HepG2 (cell line): ENCODE results near the gene SETD1B. TPM values are rescaled to one million over a fixed set of nuclear protein-coding genes. Genes with fewer than 3 reads are reported as not detected.

Source experiments
- FOXK2 ChIP-seq: fragments of 450-650 bp; IDR thresholded peaks from 2 replicates; pipeline ENCODE4 v1.6.1; 2016
- HDAC6 ChIP-seq: fragments of 200-600 bp; sonication (generic); IDR thresholded peaks from 2 replicates; pipeline ENCODE4 v1.7.0; 2017; ENCODE audit warnings: mild to moderate bottlenecking, antibody characterized with exemption, low read length, low read depth
- PHF5A ChIP-seq: IDR thresholded peaks from one replicate; pipeline ENCODE4 v1.6.1; 2018; ENCODE audit warnings: low read depth, missing genetic modification reagents; ENCODE audit not compliant: unreplicated experiment
- PLRG1 ChIP-seq: fragments of 450-650 bp; conservative IDR thresholded peaks from 2 replicates; pipeline ENCODE4 v1.6.1; 2016
- SIX4 ChIP-seq: sonication (generic); formaldehyde crosslinking; IDR thresholded peaks from 2 replicates; pipeline ENCODE4 v1.4.0; 2020; ENCODE audit warnings: missing genetic modification reagents
- U2AF2 ChIP-seq: fragments of 200-400 bp; formaldehyde crosslinking; IDR thresholded peaks from 2 replicates; pipeline ENCODE4 v1.6.1; 2017; ENCODE audit warnings: low read depth, mild to moderate bottlenecking, low read length
- ZFP1 ChIP-seq: IDR thresholded peaks from 2 replicates; pipeline ENCODE4 v1.6.1; 2016
- ZSCAN21 ChIP-seq: sonication (generic); formaldehyde crosslinking; IDR thresholded peaks from 2 replicates; pipeline ENCODE4 v1.8.0; 2022; ENCODE audit warnings: mild to moderate bottlenecking, missing genetic modification reagents, moderate library complexity, borderline replicate concordance
- polyA plus RNA-seq, 8 experiments: library from polyadenylated mRNA; depleted of rRNA in 3 of 8; stranded (reverse) in 7 of 8; unstranded in 1 of 8; fragments of >200 nt; fragmentation: Illumina TruSeq in 4 of 8; extraction: Trizol in 4 of 8; gene quantifications; 2 replicates each; pipeline versions ENCODE4 v1.2.1 to v1.2.3, GENCODE V29; 2011 to 2016; ENCODE audit warnings: low read depth in 4 of 8, missing spikeins in 1 of 8, mixed read lengths in 1 of 8; ENCODE audit not compliant: insufficient read depth in 1 of 8
- total RNA-seq, 5 experiments: library from RNA; depleted of rRNA; stranded (reverse); fragments of >200 nt; fragmentation: Illumina TruSeq; extraction: Trizol; gene quantifications; 2 replicates each; pipeline ENCODE4 v1.2.3, GENCODE V29; 2016; ENCODE audit warnings: low read depth in 1 of 5
- TF ChIP-seq, protein P1 (sequence below): sonication (generic); formaldehyde crosslinking; IDR thresholded peaks from 2 replicates; pipeline ENCODE4 v1.8.1; 2022; ENCODE audit warnings: mild to moderate bottlenecking, missing genetic modification reagents
- TF ChIP-seq, protein P2 (sequence below): sonication (generic); formaldehyde crosslinking; IDR thresholded peaks from 2 replicates; pipeline ENCODE4 v1.5.0; 2020; ENCODE audit warnings: mild to moderate bottlenecking, missing genetic modification reagents
- TF ChIP-seq, protein P3 (sequence below), 2 experiments: sonication (generic) in 1 of 2; formaldehyde crosslinking in 1 of 2; IDR thresholded peaks; 2 replicates each; pipeline versions ENCODE4 v1.5.1 to v1.6.1; 2011 to 2020; ENCODE audit warnings: borderline replicate concordance in 1 of 2, low read depth in 1 of 2, low read length in 1 of 2, mild to moderate bottlenecking in 1 of 2, missing genetic modification reagents in 1 of 2, moderate library complexity in 1 of 2
- TF ChIP-seq, protein P4 (sequence below): sonication (generic); formaldehyde crosslinking; IDR thresholded peaks from 2 replicates; pipeline ENCODE4 v1.8.0; 2022; ENCODE audit warnings: missing genetic modification reagents, mild to moderate bottlenecking, inconsistent platforms, borderline replicate concordance
- TF ChIP-seq, protein P5 (sequence below): sonication (generic); formaldehyde crosslinking; IDR thresholded peaks from 2 replicates; pipeline ENCODE4 v1.8.1; 2023; ENCODE audit warnings: mild to moderate bottlenecking, missing genetic modification reagents
- TF ChIP-seq, protein P6 (sequence below), 2 experiments: sonication (generic) in 1 of 2; formaldehyde crosslinking in 1 of 2; IDR thresholded peaks; 2 replicates each; pipeline versions ENCODE4 v1.4.0 to v1.6.1; 2016 to 2020; ENCODE audit warnings: borderline replicate concordance in 1 of 2, low read depth in 1 of 2, mild to moderate bottlenecking in 1 of 2, missing genetic modification reagents in 1 of 2

The SETD1B gene
- total and polyA plus RNA-seq, 2 of the 13 experiments (the other 11 are each of a cell fraction or from before 2014, with no cell fraction given) = 1.1 to 1.4 TPM

DNA sequence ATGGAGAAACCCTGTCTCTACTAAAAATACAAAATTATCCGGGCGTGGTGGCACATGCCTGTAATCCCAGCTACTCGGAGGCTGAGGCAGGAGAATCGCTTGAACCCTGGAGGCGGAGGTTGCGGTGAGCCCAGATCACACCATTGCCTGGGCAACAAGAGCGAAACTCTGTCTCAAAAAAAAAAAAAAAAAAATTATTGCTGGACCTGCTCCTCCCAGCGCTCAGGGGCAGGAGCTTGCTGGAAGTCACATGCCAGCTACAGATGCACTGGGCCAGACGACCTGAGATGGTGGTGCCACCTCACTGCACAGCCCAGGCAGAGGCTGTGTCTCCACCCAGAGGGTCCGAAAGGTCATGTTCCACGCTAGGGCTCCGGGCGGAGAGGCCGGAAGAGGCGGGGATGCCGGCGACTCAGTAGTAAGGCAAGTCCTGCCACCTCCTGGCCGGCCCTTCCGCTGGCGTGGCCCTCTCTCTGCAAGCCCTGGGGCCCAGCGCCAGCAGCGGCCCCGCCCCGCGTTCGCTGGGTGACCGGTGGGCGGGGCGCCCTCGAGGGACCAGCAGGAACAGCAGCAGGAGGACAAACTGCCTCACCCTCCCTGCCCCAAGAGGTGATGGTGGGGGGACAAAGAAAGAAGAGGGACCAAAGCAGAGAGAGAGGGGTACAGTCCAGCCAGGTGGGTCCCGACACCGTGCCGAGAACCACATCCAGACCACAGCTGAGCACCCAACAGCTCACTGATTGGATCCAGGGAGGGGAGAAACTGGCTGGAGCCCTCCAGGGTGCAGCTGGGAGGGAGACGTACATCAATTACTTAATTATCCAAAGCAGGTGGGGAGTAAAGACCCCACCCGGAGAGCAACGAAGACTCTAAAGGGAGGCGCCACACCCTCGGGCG, 6.7 kb upstream of the SETD1B start (continued):
- TF ChIP-seq, protein P1, sequence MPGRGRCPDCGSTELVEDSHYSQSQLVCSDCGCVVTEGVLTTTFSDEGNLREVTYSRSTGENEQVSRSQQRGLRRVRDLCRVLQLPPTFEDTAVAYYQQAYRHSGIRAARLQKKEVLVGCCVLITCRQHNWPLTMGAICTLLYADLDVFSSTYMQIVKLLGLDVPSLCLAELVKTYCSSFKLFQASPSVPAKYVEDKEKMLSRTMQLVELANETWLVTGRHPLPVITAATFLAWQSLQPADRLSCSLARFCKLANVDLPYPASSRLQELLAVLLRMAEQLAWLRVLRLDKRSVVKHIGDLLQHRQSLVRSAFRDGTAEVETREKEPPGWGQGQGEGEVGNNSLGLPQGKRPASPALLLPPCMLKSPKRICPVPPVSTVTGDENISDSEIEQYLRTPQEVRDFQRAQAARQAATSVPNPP (CRISPR knock-in tag) = peak; percentile 62; the same call in 1 of the 2 replicates
- TF ChIP-seq FOXK2 (0 out of 2 replicates have a peak, but pooled peaks have one; percentile 33), PHF5A (CRISPR knock-in tag) (peak; percentile 87), HDAC6 (no peak), PLRG1 (no peak), ZFP1 (CRISPR knock-in tag) (peak; percentile 85), U2AF2 (no peak), ZSCAN21 (CRISPR knock-in tag) (peak; percentile 28; the same call in 1 of the 2 replicates), SIX4 (CRISPR knock-in tag) (no peak)
- TF ChIP-seq, protein P2, sequence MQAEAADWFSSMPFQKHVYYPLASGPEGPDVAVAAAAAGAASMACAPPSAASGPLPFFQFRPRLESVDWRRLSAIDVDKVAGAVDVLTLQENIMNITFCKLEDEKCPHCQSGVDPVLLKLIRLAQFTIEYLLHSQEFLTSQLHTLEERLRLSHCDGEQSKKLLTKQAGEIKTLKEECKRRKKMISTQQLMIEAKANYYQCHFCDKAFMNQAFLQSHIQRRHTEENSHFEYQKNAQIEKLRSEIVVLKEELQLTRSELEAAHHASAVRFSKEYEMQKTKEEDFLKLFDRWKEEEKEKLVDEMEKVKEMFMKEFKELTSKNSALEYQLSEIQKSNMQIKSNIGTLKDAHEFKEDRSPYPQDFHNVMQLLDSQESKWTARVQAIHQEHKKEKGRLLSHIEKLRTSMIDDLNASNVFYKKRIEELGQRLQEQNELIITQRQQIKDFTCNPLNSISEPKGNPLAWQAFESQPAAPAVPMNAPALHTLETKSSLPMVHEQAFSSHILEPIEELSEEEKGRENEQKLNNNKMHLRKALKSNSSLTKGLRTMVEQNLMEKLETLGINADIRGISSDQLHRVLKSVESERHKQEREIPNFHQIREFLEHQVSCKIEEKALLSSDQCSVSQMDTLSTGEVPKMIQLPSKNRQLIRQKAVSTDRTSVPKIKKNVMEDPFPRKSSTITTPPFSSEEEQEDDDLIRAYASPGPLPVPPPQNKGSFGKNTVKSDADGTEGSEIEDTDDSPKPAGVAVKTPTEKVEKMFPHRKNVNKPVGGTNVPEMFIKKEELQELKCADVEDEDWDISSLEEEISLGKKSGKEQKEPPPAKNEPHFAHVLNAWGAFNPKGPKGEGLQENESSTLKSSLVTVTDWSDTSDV = no peak
- TF ChIP-seq, protein P3, sequence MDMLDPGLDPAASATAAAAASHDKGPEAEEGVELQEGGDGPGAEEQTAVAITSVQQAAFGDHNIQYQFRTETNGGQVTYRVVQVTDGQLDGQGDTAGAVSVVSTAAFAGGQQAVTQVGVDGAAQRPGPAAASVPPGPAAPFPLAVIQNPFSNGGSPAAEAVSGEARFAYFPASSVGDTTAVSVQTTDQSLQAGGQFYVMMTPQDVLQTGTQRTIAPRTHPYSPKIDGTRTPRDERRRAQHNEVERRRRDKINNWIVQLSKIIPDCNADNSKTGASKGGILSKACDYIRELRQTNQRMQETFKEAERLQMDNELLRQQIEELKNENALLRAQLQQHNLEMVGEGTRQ (IDR thresholded peaks at IDR 0.05; ENCODE audit: low read depth, low read length) = 0 out of 2 replicates have a peak, but pooled peaks have one; percentile 39
- TF ChIP-seq, protein P3 (CRISPR knock-in tag; IDR thresholded peaks at IDR 0.05; ENCODE audit: borderline replicate concordance) = no peak
- TF ChIP-seq, protein P4, sequence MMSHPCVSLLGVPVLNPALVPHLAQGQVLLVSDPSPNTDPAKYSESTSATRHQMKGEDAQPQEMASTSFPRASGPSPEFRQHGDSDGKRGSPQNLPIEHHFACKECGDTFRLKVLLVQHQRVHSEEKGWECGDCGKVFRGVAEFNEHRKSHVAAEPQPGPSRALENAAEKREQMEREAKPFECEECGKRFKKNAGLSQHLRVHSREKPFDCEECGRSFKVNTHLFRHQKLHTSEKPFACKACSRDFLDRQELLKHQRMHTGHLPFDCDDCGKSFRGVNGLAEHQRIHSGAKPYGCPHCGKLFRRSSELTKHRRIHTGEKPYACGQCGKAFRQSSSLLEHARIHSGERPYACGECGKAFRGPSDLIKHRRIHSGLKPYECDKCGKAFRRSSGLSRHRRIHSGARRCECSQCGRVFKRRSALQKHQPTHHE (CRISPR knock-in tag) = peak; percentile 85
- TF ChIP-seq, protein P5, sequence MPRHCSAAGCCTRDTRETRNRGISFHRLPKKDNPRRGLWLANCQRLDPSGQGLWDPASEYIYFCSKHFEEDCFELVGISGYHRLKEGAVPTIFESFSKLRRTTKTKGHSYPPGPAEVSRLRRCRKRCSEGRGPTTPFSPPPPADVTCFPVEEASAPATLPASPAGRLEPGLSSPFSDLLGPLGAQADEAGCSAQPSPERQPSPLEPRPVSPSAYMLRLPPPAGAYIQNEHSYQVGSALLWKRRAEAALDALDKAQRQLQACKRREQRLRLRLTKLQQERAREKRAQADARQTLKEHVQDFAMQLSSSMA (CRISPR knock-in tag) = no peak
- TF ChIP-seq, protein P6, sequence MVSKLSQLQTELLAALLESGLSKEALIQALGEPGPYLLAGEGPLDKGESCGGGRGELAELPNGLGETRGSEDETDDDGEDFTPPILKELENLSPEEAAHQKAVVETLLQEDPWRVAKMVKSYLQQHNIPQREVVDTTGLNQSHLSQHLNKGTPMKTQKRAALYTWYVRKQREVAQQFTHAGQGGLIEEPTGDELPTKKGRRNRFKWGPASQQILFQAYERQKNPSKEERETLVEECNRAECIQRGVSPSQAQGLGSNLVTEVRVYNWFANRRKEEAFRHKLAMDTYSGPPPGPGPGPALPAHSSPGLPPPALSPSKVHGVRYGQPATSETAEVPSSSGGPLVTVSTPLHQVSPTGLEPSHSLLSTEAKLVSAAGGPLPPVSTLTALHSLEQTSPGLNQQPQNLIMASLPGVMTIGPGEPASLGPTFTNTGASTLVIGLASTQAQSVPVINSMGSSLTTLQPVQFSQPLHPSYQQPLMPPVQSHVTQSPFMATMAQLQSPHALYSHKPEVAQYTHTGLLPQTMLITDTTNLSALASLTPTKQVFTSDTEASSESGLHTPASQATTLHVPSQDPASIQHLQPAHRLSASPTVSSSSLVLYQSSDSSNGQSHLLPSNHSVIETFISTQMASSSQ (IDR thresholded peaks at IDR 0.05; ENCODE audit: low read depth) = no peak
- TF ChIP-seq, protein P6 (CRISPR knock-in tag; IDR thresholded peaks at IDR 0.05; ENCODE audit: borderline replicate concordance) = peak; percentile 71; the same call in 1 of the 2 replicates
